Measurements from ENCODE around the gene BDKRB2. TPM values are rescaled to one million over a fixed set of nuclear protein-coding genes. Genes with fewer than 3 reads are reported as not detected.
"Not testable (repeated sequence)": the region's sequence is repeated elsewhere in the genome, so short reads cannot be mapped to it uniquely, and the experiment has no call there.

Gene BDKRB2
- total and polyA plus RNA-seq, 10 donors = 0.02 to 0.57 (median 0.13) TPM; not detected in 3

GRCh38 chr14:96240641-96241040 lies 36.0 kb downstream of the BDKRB2 start:
- intact Hi-C loops (cut with DNase I; ENCODE audit: low total_unique reads) = no loop called here
- peaks cover 0 to 24% (median 0%) of the 10 kb centered on the region in 7 donors for H3K27me3 ChIP-seq (replicated peaks in 1 of 7)
- H3K9me3 ChIP-seq = peaks cover 0 to 2% (median 0%) of the 10 kb centered on the region in 8 donors
- TF ChIP-seq CTCF (IDR thresholded peaks at IDR 0.05 in 8 of 11, conservative IDR thresholded peaks at IDR 0.05 in 3 of 11) (no peak), POLR2AphosphoS5 (IDR thresholded peaks at IDR 0.05) (no peak), POLR2A (IDR thresholded peaks at IDR 0.05) (no peak)
- no peak overlapping the region for H3K27ac ChIP-seq
- H3K36me3 ChIP-seq = no peaks in the 10 kb centered on the region
- DNase-seq = no peak
- H3K4me3 ChIP-seq = no peak overlapping the region
- H3K4me1 ChIP-seq = no peaks in the 10 kb centered on the region
- 91 to 96% (median 95%) methylated on average over 11 to 18 of the region's 18 CpGs for WGBS, 5 donors

- no peak for TF ChIP-seq POLR2AphosphoS5 (IDR thresholded peaks at IDR 0.05)
- no peak for TF ChIP-seq POLR2A (IDR thresholded peaks at IDR 0.05)
- no peak overlapping the region for H3K27ac ChIP-seq
- peaks cover 0 to 30% (median 0%) of the 10 kb centered on the region in 7 donors for H3K27me3 ChIP-seq (replicated peaks in 1 of 7)
- intact Hi-C loops (cut with DNase I; ENCODE audit: low total_unique reads) = no loop called here
- H3K4me1 ChIP-seq = no peaks in the 10 kb centered on the region
- H3K36me3 ChIP-seq = no peaks in the 10 kb centered on the region
- H3K4me3 ChIP-seq = no peak overlapping the region
- WGBS, 5 donors = 88 to 95% (median 93%) methylated on average over 10 of the region's 10 CpGs
- peak; percentile 16 for DNase-seq
- H3K9me3 ChIP-seq = peaks cover 0 to 2% (median 0%) of the 10 kb centered on the region in 8 donors
These were observed 37.5 kb downstream of the BDKRB2 start for GRCh38 chr14:96242126-96242525.

DNA sequence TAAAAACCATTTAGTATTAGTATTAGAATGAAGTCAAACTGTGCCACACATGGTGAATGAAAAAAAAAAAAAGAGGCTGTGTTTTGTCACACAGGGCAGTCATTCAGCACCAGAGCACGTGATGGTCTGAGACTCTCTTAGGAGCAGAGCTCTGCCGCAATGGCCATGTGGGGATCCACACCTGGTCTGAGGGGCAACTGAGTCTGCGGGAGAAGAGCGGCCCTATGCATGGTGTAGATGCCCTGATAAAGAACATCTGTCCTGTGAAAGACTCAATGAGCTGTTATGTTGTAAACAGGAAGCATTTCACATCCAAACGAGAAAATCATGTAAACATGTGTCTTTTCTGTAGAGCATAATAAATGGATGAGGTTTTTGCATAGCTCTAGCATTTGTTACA lies 39.1 kb downstream of the BDKRB2 start:
- Histone ChIP-seq H3K27ac (no peak overlapping the region), H3K4me1 (no peaks in the 10 kb centered on the region), H3K9me3 (peaks cover 0 to 2% (median 0%) of the 10 kb centered on the region in 8 donors), H3K4me3 (no peak overlapping the region), H3K27me3 (replicated peaks in 1 of 7) (peaks cover 0 to 34% (median 0%) of the 10 kb centered on the region in 7 donors), H3K36me3 (no peaks in the 10 kb centered on the region)
- no peak for TF ChIP-seq POLR2AphosphoS5 (IDR thresholded peaks at IDR 0.05)
- TF ChIP-seq CTCF (IDR thresholded peaks at IDR 0.05 in 8 of 11, conservative IDR thresholded peaks at IDR 0.05 in 3 of 11) = no peak
- TF ChIP-seq POLR2A (IDR thresholded peaks at IDR 0.05) = no peak
- intact Hi-C loops (cut with DNase I; ENCODE audit: low total_unique reads) = no loop called here
- 50 to 64% (median 59%) methylated on average over 5 of the region's 5 CpGs for WGBS, 5 donors
- DNase-seq = peak; percentile 17

- H3K27me3 ChIP-seq (replicated peaks in 1 of 7) = peaks cover 0 to 21% (median 0%) of the 10 kb centered on the region in 7 donors
- H3K4me1 ChIP-seq; H3K27ac ChIP-seq; H3K4me3 ChIP-seq; intact Hi-C loops (cut with DNase I; ENCODE audit: low total_unique reads); DNase-seq; H3K36me3 ChIP-seq; H3K9me3 ChIP-seq: not testable (repeated sequence)
- WGBS, 5 donors = 91 to 95% (median 92%) methylated on average over 3 of the region's 3 CpGs
These were observed 40.4 kb downstream of the BDKRB2 start for GRCh38 chr14:96245074-96245473.

DNA sequence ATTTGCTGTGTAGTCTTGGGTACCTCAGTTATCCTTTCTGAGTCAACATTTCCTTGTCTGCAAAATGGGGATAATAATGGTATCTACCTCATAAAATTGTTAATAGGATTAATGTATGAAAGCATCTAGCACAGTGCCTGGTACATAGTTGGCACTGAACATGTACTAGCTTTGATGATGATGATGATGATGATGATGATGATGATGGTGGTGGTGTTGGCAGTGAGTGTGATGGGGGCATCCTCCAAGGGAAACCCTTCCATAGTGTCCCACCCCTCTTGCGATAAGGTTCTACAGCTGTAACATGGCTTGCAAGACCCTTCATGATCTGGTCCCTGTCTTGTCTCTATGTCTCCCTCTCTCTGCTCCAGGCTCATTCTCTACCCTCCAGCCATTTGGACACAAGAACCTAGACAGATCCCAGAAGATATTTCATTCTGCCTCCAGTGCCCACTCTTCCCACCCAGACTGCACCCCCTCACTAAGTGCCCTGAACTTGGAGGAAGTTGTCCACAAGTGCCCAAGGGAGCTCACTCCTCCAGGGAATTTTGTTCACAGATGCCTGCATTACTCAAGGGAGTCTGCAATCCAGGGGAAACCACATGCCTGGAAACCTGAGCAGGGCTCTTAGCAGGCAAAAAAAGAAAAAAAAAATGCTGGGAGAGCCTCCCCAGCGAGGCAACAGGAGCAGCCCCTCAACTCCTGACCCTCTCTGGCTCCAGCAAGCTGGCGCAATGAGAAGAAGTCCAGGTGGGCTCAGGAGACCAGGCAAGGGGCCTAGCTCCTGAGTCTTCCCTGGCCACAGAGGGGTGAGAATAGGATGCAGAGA lies 41.3 kb downstream of the BDKRB2 start:
- Histone ChIP-seq H3K36me3 (no peaks in the 10 kb centered on the region), H3K4me1 (no peaks in the 10 kb centered on the region), H3K9me3 (peaks cover 0 to 2% (median 0%) of the 10 kb centered on the region in 8 donors), H3K27me3 (replicated peaks in 1 of 7) (peaks cover 0 to 19% (median 0%) of the 10 kb centered on the region in 7 donors), H3K4me3 (no peak overlapping the region), H3K27ac (no peak overlapping the region)
- WGBS, 5 donors = 48 to 91% (median 86%) methylated on average over 3 of the region's 3 CpGs
- peak; percentile 27 for DNase-seq
- no peak for TF ChIP-seq POLR2A (IDR thresholded peaks at IDR 0.05)
- TF ChIP-seq POLR2AphosphoS5 (IDR thresholded peaks at IDR 0.05) = no peak
- TF ChIP-seq CTCF (IDR thresholded peaks at IDR 0.05 in 8 of 11, conservative IDR thresholded peaks at IDR 0.05 in 3 of 11) = no peak
- intact Hi-C loops (cut with DNase I; ENCODE audit: low total_unique reads) = no loop called here

Measured in spleen (tissue), 11 donors.